Activated CD8-positive, alpha-beta T cell treated with anti-CD3 and anti-CD28 coated beads for 36 hours (primary cell): Measurements from ENCODE around the gene MUC6. TPM values are rescaled to one million over a fixed set of nuclear protein-coding genes. Genes with fewer than 3 reads are reported as not detected.

Experiments
- ATAC-seq: fragments of 200-7000 bp; cut with Tn5 transposase; one replicate; pipeline ENCODE4 v1.10.0; 2021; ENCODE audit warnings: mild to moderate bottlenecking, moderate library complexity
- CTCF ChIA-PET: fragments of 350-600 bp; sonication (Branson Sonifier 250); formaldehyde crosslinking; loops from one replicate; lab custom pipeline; 2021; ENCODE audit warnings: antibody characterized with exemption; lab: Charles Lee
- POLR2A ChIA-PET: fragments of 350-600 bp; sonication (Branson Sonifier 250); formaldehyde crosslinking; loops from one replicate; lab custom pipeline; 2021; ENCODE audit warnings: antibody characterized with exemption; lab: Charles Lee
- DNase-seq: peaks from one replicate; pipeline ENCODE4 v3.0.0-alpha.2; 2020
- H3K27ac Mint-ChIP-seq: one replicate; pipeline ENCODE4 v1.8.0; 2021; ENCODE audit warnings: mild to moderate bottlenecking, mixed read lengths
- H3K27me3 Mint-ChIP-seq: one replicate; pipeline ENCODE4 v1.8.0; 2021; ENCODE audit warnings: mixed read lengths
- H3K36me3 Mint-ChIP-seq: one replicate; pipeline ENCODE4 v1.8.0; 2021; ENCODE audit warnings: low read depth, mixed read lengths
- H3K4me1 Mint-ChIP-seq: one replicate; pipeline ENCODE4 v1.8.0; 2021; ENCODE audit warnings: low read depth, mixed read lengths
- H3K4me3 Mint-ChIP-seq: one replicate; pipeline ENCODE4 v1.8.0; 2021; ENCODE audit warnings: mild to moderate bottlenecking, moderate library complexity, mixed read lengths
- H3K9me3 Mint-ChIP-seq: one replicate; pipeline ENCODE4 v1.8.0; 2021; ENCODE audit warnings: mixed read lengths
- CTCF ChIP-seq: fragments of 200-600 bp; IDR thresholded peaks from one replicate; pipeline ENCODE4 v1.8.0; 2022; ENCODE audit warnings: antibody characterized with exemption, mild to moderate bottlenecking
- intact Hi-C: fragments of 100-400 bp; cut with micrococcal nuclease; formaldehyde crosslinking; loops from one replicate; pipeline ENCODE4 v1.10.0; 2022
- total RNA-seq, 2 experiments: library from RNA; stranded (reverse); gene quantifications; one replicate each; pipeline ENCODE4 v1.2.3, GENCODE V29; 2021

The MUC6 gene
- total RNA-seq, 2 experiments from 2014 or later = not detected

- DNase-seq = no peak
- Mint-ChIP-seq H3K4me1 (no peaks in the 10 kb centered on the region), H3K27ac (no peak overlapping the region), H3K36me3 (no peaks in the 10 kb centered on the region), H3K9me3 (no peaks in the 10 kb centered on the region), H3K27me3 (peaks cover 9% of the 10 kb centered on the region), H3K4me3 (no peak overlapping the region)
- ChIA-PET POLR2A (interaction anchor here (0.5 to 0.7 kb wide), 2 partner anchors 543 to 594 kb away, joined by 4 to 5 read pairs; no protein-coding TSS in a partner anchor), CTCF (interaction anchor here (0.6 to 4.7 kb wide), 2 partner anchors 10 to 207 kb away, joined by 3 to 46 read pairs; no protein-coding TSS in a partner anchor)
- intact Hi-C loops = loop anchor here (5.0 kb wide), 1 partner anchor 207 kb away; no protein-coding TSS in a partner anchor
- ATAC-seq = no peak
- no peak for TF ChIP-seq CTCF
Observed at GRCh38 chr11:1054143-1055108, 17.9 kb upstream of the MUC6 start.

GRCh38 chr11:1053121-1053901 is 16.8 kb upstream of the MUC6 start:
- Mint-ChIP-seq H3K4me3 (no peak overlapping the region), H3K9me3 (no peaks in the 10 kb centered on the region), H3K4me1 (no peaks in the 10 kb centered on the region), H3K36me3 (no peaks in the 10 kb centered on the region), H3K27ac (no peak overlapping the region), H3K27me3 (peaks cover 12% of the 10 kb centered on the region)
- ChIA-PET CTCF (interaction anchor here (4.7 kb wide), 1 partner anchor 206 kb away, joined by 46 read pairs; no protein-coding TSS in a partner anchor), POLR2A (interaction anchor here (2.3 kb wide), 1 partner anchor 205 kb away, joined by 5 read pairs; no protein-coding TSS in a partner anchor)
- ATAC-seq = no peak
- TF ChIP-seq CTCF = no peak
- no peak for DNase-seq
- intact Hi-C loops = loop anchor here (5.0 kb wide), 1 partner anchor 206 kb away; no protein-coding TSS in a partner anchor

GRCh38 chr11:1052133-1053011 is 15.9 kb upstream of the MUC6 start:
- Mint-ChIP-seq H3K4me3 (no peak overlapping the region), H3K9me3 (no peaks in the 10 kb centered on the region), H3K27me3 (peaks cover 6% of the 10 kb centered on the region), H3K36me3 (no peaks in the 10 kb centered on the region), H3K4me1 (no peaks in the 10 kb centered on the region), H3K27ac (no peak overlapping the region)
- ChIA-PET POLR2A (interaction anchor here (2.3 kb wide), 1 partner anchor 204 kb away, joined by 5 read pairs; no protein-coding TSS in a partner anchor), CTCF (interaction anchor here (0.9 to 4.7 kb wide), 4 partner anchors 82 to 205 kb away, joined by 3 to 46 read pairs (median 4); no protein-coding TSS in a partner anchor)
- no peak for TF ChIP-seq CTCF
- intact Hi-C loops = loop anchor here (5.0 kb wide), 1 partner anchor 205 kb away; no protein-coding TSS in a partner anchor
- ATAC-seq (no peak), DNase-seq (no peak)

- Mint-ChIP-seq H3K4me3 (no peak overlapping the region), H3K36me3 (no peaks in the 10 kb centered on the region), H3K9me3 (no peaks in the 10 kb centered on the region), H3K27ac (no peak overlapping the region), H3K4me1 (no peaks in the 10 kb centered on the region), H3K27me3 (peaks cover 8% of the 10 kb centered on the region)
- TF ChIP-seq CTCF = peak; percentile 41
- CTCF ChIA-PET = interaction anchor here (0.6 to 4.7 kb wide), 11 partner anchors 10 to 274 kb away, joined by 3 to 46 read pairs (median 3); no protein-coding TSS in a partner anchor
- intact Hi-C loops = loop anchor here (5.0 kb wide), 1 partner anchor 204 kb away; no protein-coding TSS in a partner anchor
- no peak for DNase-seq
- POLR2A ChIA-PET = interaction anchor here (2.3 kb wide), 1 partner anchor 203 kb away, joined by 5 read pairs; no protein-coding TSS in a partner anchor
- ATAC-seq = no peak
Observed at GRCh38 chr11:1051356-1052132, 15.0 kb upstream of the MUC6 start.
